GM23248 (cell line): ENCODE measurements around the gene PML. TPM values are rescaled to one million over a fixed set of nuclear protein-coding genes. Genes with fewer than 3 reads are reported as not detected.

Source experiments
- DNase-seq: peaks from one replicate; pipeline ENCODE4 v3.0.0-alpha.2; 2015
- H2AFZ ChIP-seq: fragments of 200-600 bp; sonication (generic); 2 replicates; pipeline ENCODE4 v1.6.1; 2016; ENCODE audit warnings: antibody characterized with exemption
- H3F3A ChIP-seq: fragments of 200-600 bp; sonication (generic); 2 replicates; pipeline ENCODE4 v1.6.1; 2016; ENCODE audit warnings: mild to moderate bottlenecking, antibody characterized with exemption, mixed run types; ENCODE audit not compliant: insufficient read depth
- H3K27ac ChIP-seq: fragments of 200-600 bp; sonication (generic); 2 replicates; pipeline ENCODE4 v1.5.1; 2016; ENCODE audit warnings: mild to moderate bottlenecking
- H3K27me3 ChIP-seq: fragments of 200-600 bp; sonication (generic); replicated peaks from 2 replicates; pipeline ENCODE4 v1.6.1; 2016; ENCODE audit warnings: mild to moderate bottlenecking; ENCODE audit not compliant: insufficient read depth
- H3K36me3 ChIP-seq: fragments of 200-600 bp; sonication (generic); 2 replicates; pipeline ENCODE4 v1.6.1; 2016; ENCODE audit warnings: low read depth, mild to moderate bottlenecking
- H3K4me1 ChIP-seq: fragments of 200-600 bp; sonication (generic); 2 replicates; pipeline ENCODE4 v1.6.1; 2016; ENCODE audit warnings: mild to moderate bottlenecking; ENCODE audit not compliant: insufficient read depth
- H3K4me2 ChIP-seq: fragments of 200-600 bp; sonication (generic); one replicate; pipeline ENCODE4 v1.6.1; 2016; ENCODE audit warnings: mild to moderate bottlenecking; ENCODE audit not compliant: unreplicated experiment
- H3K4me3 ChIP-seq: fragments of 200-600 bp; sonication (generic); 2 replicates; pipeline ENCODE4 v1.5.1; 2016; ENCODE audit warnings: mild to moderate bottlenecking
- H3K79me2 ChIP-seq: fragments of 200-600 bp; sonication (generic); 2 replicates; pipeline ENCODE4 v1.6.1; 2016; ENCODE audit warnings: mild to moderate bottlenecking; ENCODE audit not compliant: insufficient read depth
- H3K9ac ChIP-seq: fragments of 200-600 bp; sonication (generic); 2 replicates; pipeline ENCODE4 v1.6.1; 2016; ENCODE audit warnings: mild to moderate bottlenecking
- H3K9me2 ChIP-seq: fragments of 200-600 bp; sonication (generic); 2 replicates; pipeline ENCODE4 v1.6.1; 2016; ENCODE audit warnings: mixed run types, mild to moderate bottlenecking, moderate library complexity; ENCODE audit not compliant: insufficient read depth
- H3K9me3 ChIP-seq: fragments of 200-600 bp; sonication (generic); one replicate; pipeline ENCODE4 v1.6.1; 2017; ENCODE audit warnings: low read depth
- H4K20me1 ChIP-seq: fragments of 200-600 bp; sonication (generic); 2 replicates; pipeline ENCODE4 v1.6.0; 2016; ENCODE audit not compliant: insufficient read depth
- EZH2 ChIP-seq: fragments of 200-600 bp; sonication (generic); IDR thresholded peaks from 2 replicates; pipeline ENCODE4 v1.6.1; 2018; ENCODE audit warnings: antibody characterized with exemption, mild to moderate bottlenecking; ENCODE audit not compliant: insufficient read depth, poor library complexity, severe bottlenecking
- EZH2phosphoT487 ChIP-seq: fragments of 200-600 bp; sonication (generic); IDR thresholded peaks from 2 replicates; pipeline ENCODE4 v1.6.1; 2018; ENCODE audit warnings: antibody characterized with exemption, moderate library complexity, mild to moderate bottlenecking, low read depth; ENCODE audit not compliant: insufficient read depth
- WGBS, 2 experiments: methylation state at CpG; one replicate each; pipeline ENCODE4 v1.1.6; 2015 to 2017; ENCODE audit warnings: low lambda C conversion rate in 2 of 2, low coverage in 1 of 2; ENCODE audit errors: missing lambda C conversion rate in 2 of 2; 5-methylcytosine and 5-hydroxymethylcytosine counted together
- in situ Hi-C: fragments of 300-500 bp; cut with MboI; formaldehyde crosslinking; loops from 2 replicates; pipeline ENCODE4 v1.15.0; 2020
- polyA plus RNA-seq: library from polyadenylated mRNA; unstranded; fragments of >200 nt; fragmentation: Nextera tagmentation; extraction: Ambion mirVana; gene quantifications from 2 replicates; pipeline ENCODE4 v1.2.1, GENCODE V29; 2016
- total RNA-seq: library from RNA; depleted of rRNA; stranded (reverse); fragments of >200 nt; shearing (Covaris generic); gene quantifications from 2 replicates; pipeline ENCODE4 v1.2.3, GENCODE V29; 2014; rRNA removed

PML gene, protein sequence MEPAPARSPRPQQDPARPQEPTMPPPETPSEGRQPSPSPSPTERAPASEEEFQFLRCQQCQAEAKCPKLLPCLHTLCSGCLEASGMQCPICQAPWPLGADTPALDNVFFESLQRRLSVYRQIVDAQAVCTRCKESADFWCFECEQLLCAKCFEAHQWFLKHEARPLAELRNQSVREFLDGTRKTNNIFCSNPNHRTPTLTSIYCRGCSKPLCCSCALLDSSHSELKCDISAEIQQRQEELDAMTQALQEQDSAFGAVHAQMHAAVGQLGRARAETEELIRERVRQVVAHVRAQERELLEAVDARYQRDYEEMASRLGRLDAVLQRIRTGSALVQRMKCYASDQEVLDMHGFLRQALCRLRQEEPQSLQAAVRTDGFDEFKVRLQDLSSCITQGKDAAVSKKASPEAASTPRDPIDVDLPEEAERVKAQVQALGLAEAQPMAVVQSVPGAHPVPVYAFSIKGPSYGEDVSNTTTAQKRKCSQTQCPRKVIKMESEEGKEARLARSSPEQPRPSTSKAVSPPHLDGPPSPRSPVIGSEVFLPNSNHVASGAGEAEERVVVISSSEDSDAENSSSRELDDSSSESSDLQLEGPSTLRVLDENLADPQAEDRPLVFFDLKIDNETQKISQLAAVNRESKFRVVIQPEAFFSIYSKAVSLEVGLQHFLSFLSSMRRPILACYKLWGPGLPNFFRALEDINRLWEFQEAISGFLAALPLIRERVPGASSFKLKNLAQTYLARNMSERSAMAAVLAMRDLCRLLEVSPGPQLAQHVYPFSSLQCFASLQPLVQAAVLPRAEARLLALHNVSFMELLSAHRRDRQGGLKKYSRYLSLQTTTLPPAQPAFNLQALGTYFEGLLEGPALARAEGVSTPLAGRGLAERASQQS
- total RNA-seq = 55.3 and 74.7 TPM in 2 replicates
- polyA plus RNA-seq = 52.9 and 58.0 TPM in 2 replicates

DNA sequence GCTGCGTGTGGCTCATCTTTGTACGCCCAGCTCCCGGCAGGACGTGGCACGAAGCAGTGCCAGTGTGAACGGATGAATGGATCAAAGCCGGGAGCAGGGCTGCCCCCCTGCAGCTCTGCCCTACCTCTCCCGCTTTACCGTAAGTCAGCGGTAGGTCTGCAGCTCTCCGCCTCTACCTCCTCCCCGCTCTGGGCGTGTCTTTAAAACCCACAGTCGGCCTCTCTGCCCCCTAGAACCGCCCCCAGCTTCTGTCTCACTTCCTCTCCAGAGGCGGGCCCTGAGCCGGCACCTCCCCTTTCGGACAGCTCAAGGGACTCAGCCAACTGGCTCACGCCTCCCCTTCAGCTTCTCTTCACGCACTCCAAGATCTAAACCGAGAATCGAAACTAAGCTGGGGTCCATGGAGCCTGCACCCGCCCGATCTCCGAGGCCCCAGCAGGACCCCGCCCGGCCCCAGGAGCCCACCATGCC is at the start of gene PML:
Gene PML, plus strand, starts transcription at position 304 of the 471 bp plus-strand sequence. Its CDS starts 97 bp downstream, at position 401.
- H3K4me1 ChIP-seq = peaks cover 23% of the 10 kb centered on the region
- H3K4me3 ChIP-seq = peak within 1 kb of the TSS; percentile 91
- peak within 1 kb of the TSS; percentile 80 for H2AFZ ChIP-seq
- H3K36me3 ChIP-seq = peaks cover 13% of the 10 kb centered on the region; the same call in 1 of the 2 replicates
- H3K27me3 ChIP-seq = no peaks in the 10 kb centered on the region
- peaks cover 42% of the 10 kb centered on the region for H3F3A ChIP-seq
- H4K20me1 ChIP-seq = no peaks in the 10 kb centered on the region
- DNase-seq = peak; percentile 99
- in situ Hi-C loops = no loop called here
- TF ChIP-seq EZH2 (no peak), EZH2phosphoT487 (no peak)
- no peaks in the 10 kb centered on the region for H3K9me3 ChIP-seq
- H3K9me2 ChIP-seq = no peaks in the 10 kb centered on the region
- peak within 1 kb of the TSS; percentile 90 for H3K9ac ChIP-seq
- H3K27ac ChIP-seq = peak within 1 kb of the TSS; percentile 72
- WGBS, 2 experiments = 1 to 2% methylated on average over 14 to 27 of the region's 27 CpGs
- H3K4me2 ChIP-seq = peak within 1 kb of the TSS; percentile 97
- H3K79me2 ChIP-seq = peaks cover 61% of the 10 kb centered on the region

DNA sequence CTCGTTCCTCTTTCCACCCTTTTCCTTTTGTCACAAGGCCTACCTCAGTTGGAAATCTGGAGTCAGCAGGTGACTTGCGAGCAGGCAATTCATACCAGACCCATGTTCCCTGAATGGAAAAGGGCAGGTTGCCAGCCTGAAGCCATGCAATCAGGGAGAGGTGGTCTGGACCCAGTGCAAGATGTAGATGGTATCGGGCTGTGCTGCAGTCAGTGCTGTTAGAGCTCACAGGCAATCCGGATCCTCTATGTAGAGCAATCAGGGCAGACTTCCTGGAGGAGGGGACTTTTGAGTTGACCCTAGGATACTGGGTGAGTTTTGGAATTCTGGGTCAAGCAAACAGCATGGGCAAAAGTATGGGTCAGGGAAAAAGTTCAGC is 49.4 kb upstream of the PML start:
- Histone ChIP-seq H3K79me2 (peaks cover 48% of the 10 kb centered on the region), H3K27me3 (no peaks in the 10 kb centered on the region), H3K4me2 (no peak overlapping the region), H3K4me3 (no peak overlapping the region), H3K36me3 (peaks cover 41% of the 10 kb centered on the region), H3F3A (peaks cover 36% of the 10 kb centered on the region), H3K27ac (no peak overlapping the region), H3K4me1 (peaks cover 26% of the 10 kb centered on the region), H3K9me3 (no peaks in the 10 kb centered on the region), H2AFZ (no peak overlapping the region), H3K9ac (no peak overlapping the region), H3K9me2 (no peaks in the 10 kb centered on the region), H4K20me1 (no peaks in the 10 kb centered on the region)
- no peak for DNase-seq
- TF ChIP-seq EZH2phosphoT487 (no peak), EZH2 (no peak)
- in situ Hi-C loops = no loop called here
- WGBS, 2 experiments = 99 to 100% methylated on average over 4 of the region's 4 CpGs

DNA sequence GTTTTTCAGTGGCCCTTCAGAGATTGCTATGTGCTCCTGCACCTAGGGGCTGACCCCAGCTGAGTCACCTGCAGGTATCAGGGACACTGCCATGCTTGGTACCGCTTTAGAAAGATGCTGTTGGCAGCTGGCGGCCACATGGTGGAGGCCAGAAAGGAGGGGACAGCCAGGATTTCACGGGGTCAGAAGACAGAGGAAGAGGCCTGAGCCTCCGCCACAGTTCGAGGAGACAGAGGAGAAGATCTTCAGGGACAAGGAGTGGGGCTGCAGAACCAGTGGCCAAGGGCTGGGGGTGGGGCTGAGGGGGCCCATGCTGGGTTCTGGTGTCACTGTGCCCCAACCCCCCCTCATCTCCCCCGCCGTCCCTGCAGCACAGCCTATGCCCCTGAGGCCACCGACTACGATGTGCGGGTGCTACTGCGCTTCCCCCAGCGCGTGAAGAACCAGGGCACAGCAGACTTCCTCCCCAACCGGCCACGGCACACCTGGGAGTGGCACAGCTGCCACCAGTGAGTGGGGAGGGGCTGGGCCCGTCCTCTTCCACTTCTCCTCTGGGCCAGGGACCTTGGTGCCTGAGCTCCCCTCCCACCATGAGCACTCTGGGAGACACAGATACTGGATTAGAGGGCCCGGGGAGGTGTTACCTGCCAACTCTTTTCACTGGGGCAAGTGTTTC is 48.3 kb upstream of the PML start:
- peaks cover 44% of the 10 kb centered on the region for H3K36me3 ChIP-seq
- H3K27ac ChIP-seq = no peak overlapping the region

More for the DNA sequence above, 48.3 kb upstream of the PML start:
- Histone ChIP-seq H3K27me3 (no peaks in the 10 kb centered on the region), H3K9me2 (no peaks in the 10 kb centered on the region), H3K4me1 (peaks cover 26% of the 10 kb centered on the region), H3K9me3 (no peaks in the 10 kb centered on the region), H3K9ac (no peak overlapping the region), H4K20me1 (no peaks in the 10 kb centered on the region), H3K4me2 (no peak overlapping the region), H3K4me3 (no peak overlapping the region), H3K79me2 (peaks cover 44% of the 10 kb centered on the region), H3F3A (peaks cover 36% of the 10 kb centered on the region), H2AFZ (no peak overlapping the region)
- DNase-seq = no peak
- TF ChIP-seq EZH2 (no peak), EZH2phosphoT487 (no peak)
- 88% methylated on average over 12 to 17 of the region's 17 CpGs for WGBS, 2 experiments
- in situ Hi-C loops = no loop called here
